HCT116 (cell line): ENCODE data around the gene CASK. TPM values are rescaled to one million over a fixed set of nuclear protein-coding genes. Genes with fewer than 3 reads are reported as not detected.

ENCODE experiments used
- ATAC-seq: fragments of 200-7000 bp; cut with Tn5 transposase; 2 replicates; pipeline ENCODE4 v1.9.1; 2020; ENCODE audit warnings: mild to moderate bottlenecking, moderate library complexity
- BruUV-seq: library from RNA; stranded (reverse); fragments of 400-500 nt; replicated peaks from 2 replicates; lab custom pipeline; 2021; lab: Mats Ljungman, UMichigan
- CTCF ChIA-PET: fragments of 300-600 bp; sonication (Branson Sonifier 250); formaldehyde crosslinking; loops from one replicate; lab custom pipeline; 2021; ENCODE audit warnings: antibody characterized with exemption; lab: Charles Lee
- POLR2A ChIA-PET: fragments of 300-600, 350-600 bp; sonication (Branson Sonifier 250); formaldehyde crosslinking; loops from one replicate; lab custom pipeline; 2021; ENCODE audit warnings: antibody characterized with exemption; lab: Charles Lee
- RAD21 ChIA-PET, 2 experiments: fragments of 300-600 bp; sonication (Branson Sonifier 250); formaldehyde crosslinking; loops; one replicate each; lab custom pipeline; 2023; ENCODE audit warnings: low total read pairs in 2 of 2; ENCODE audit not compliant: uncharacterized antibody in 2 of 2, unreplicated experiment in 2 of 2, low non-redundant PET in 1 of 2; lab: Charles Lee
- DNase-seq: peaks from one replicate; pipeline ENCODE4 v3.0.0-alpha.2; 2010; ENCODE audit warnings: low read depth, low spot score
- H2AFZ ChIP-seq: fragments of 200-600 bp; shearing (Covaris generic), sonication (generic); 2 replicates; pipeline ENCODE4 v1.6.1; 2017; ENCODE audit warnings: low read depth, mixed run types, mixed read lengths, antibody characterized with exemption, low read length; ENCODE audit not compliant: poor library complexity, severe bottlenecking
- H3K27ac ChIP-seq: 2 replicates; pipeline ENCODE4 v1.5.1; 2012; ENCODE audit warnings: low read depth, low read length
- H3K27me3 ChIP-seq: fragments of 200-600 bp; sonication (generic); 2 replicates; pipeline ENCODE4 v1.6.1; 2016; ENCODE audit warnings: mixed run types, low read length, mixed read lengths; ENCODE audit not compliant: insufficient read depth
- H3K36me3 ChIP-seq, 2 experiments: fragments of 200-500 bp in 1 of 2; fragments of 200-600 bp in 1 of 2; sonication (Bioruptor generic) in 1 of 2; sonication (generic) in 1 of 2; 2 replicates each; pipeline versions ENCODE4 v1.5.1 to v1.6.1; 2014 to 2016; ENCODE audit warnings: low read length in 2 of 2, inconsistent platforms in 1 of 2, mixed read lengths in 1 of 2, mixed run types in 1 of 2; ENCODE audit not compliant: insufficient read depth in 2 of 2, control insufficient read depth in 1 of 2
- H3K4me1 ChIP-seq, 2 experiments: fragments of 200-600 bp in 1 of 2; sonication (generic) in 1 of 2; 2 replicates each; pipeline versions ENCODE4 v1.5.1 to v1.6.1; 2012 to 2017; ENCODE audit warnings: low read length in 2 of 2, inconsistent platforms in 1 of 2, mild to moderate bottlenecking in 1 of 2, mixed read lengths in 1 of 2, mixed run types in 1 of 2, moderate library complexity in 1 of 2; ENCODE audit not compliant: insufficient read depth in 2 of 2, control insufficient read depth in 1 of 2
- H3K4me2 ChIP-seq: fragments of 200-600 bp; sonication (generic); 2 replicates; pipeline ENCODE4 v1.6.1; 2017; ENCODE audit warnings: mixed run types, low read length, mixed read lengths
- H3K4me3 ChIP-seq, 2 experiments: fragments of 200-600 bp in 1 of 2; sonication (generic) in 1 of 2; replicated peaks in 1 of 2; 2 replicates each; pipeline ENCODE4 v1.5.1; 2011 to 2016; ENCODE audit warnings: low read length in 2 of 2, control low read depth in 1 of 2, low read depth in 1 of 2, mild to moderate bottlenecking in 1 of 2, mixed read lengths in 1 of 2, mixed run types in 1 of 2
- H3K79me2 ChIP-seq: fragments of 200-600 bp; sonication (generic); 2 replicates; pipeline ENCODE4 v1.6.1; 2017; ENCODE audit warnings: mild to moderate bottlenecking, mixed run types, low read length, moderate library complexity, mixed read lengths; ENCODE audit not compliant: insufficient read depth
- H3K9ac ChIP-seq: fragments of 200-600 bp; sonication (generic); 2 replicates; pipeline ENCODE4 v1.6.1; 2016; ENCODE audit warnings: low read length, mixed read lengths
- H3K9me2 ChIP-seq: fragments of 200-600 bp; sonication (generic), shearing (Covaris generic); 2 replicates; pipeline ENCODE4 v1.6.1; 2017; ENCODE audit warnings: mixed run types, mild to moderate bottlenecking, moderate library complexity; ENCODE audit not compliant: insufficient read depth
- H3K9me3 ChIP-seq, 2 experiments: fragments of 200-500 bp in 1 of 2; fragments of 200-600 bp in 1 of 2; sonication (Bioruptor generic) in 1 of 2; sonication (generic) in 1 of 2; 2 replicates each; pipeline ENCODE4 v1.6.1; 2014 to 2017; ENCODE audit warnings: low read length in 2 of 2, mixed read lengths in 2 of 2, inconsistent platforms in 1 of 2, low read depth in 1 of 2, mild to moderate bottlenecking in 1 of 2, mixed run types in 1 of 2, moderate library complexity in 1 of 2; ENCODE audit not compliant: control insufficient read depth in 1 of 2, insufficient read depth in 1 of 2
- H4K20me1 ChIP-seq: fragments of 200-600 bp; sonication (generic), shearing (Covaris generic); 2 replicates; pipeline ENCODE4 v1.6.1; 2017; ENCODE audit warnings: mixed run types, mild to moderate bottlenecking, moderate library complexity; ENCODE audit not compliant: insufficient read depth
- ELF1 ChIP-seq: IDR thresholded peaks from 2 replicates; pipeline ENCODE4 v1.6.1; 2012; ENCODE audit warnings: low read depth, borderline replicate concordance
- EZH2phosphoT487 ChIP-seq: fragments of 200-600 bp; IDR thresholded peaks from 2 replicates; pipeline ENCODE4 v1.6.1; 2018; ENCODE audit warnings: antibody characterized with exemption, borderline replicate concordance
- FOSL1 ChIP-seq: IDR thresholded peaks from 2 replicates; pipeline ENCODE4 v1.6.1; 2012; ENCODE audit warnings: low read depth
- MAX ChIP-seq: IDR thresholded peaks from 2 replicates; pipeline ENCODE4 v1.6.1; 2012
- POLR2A ChIP-seq: IDR thresholded peaks from 2 replicates; pipeline ENCODE4 v1.7.0; 2011; ENCODE audit warnings: borderline replicate concordance; ENCODE audit not compliant: insufficient read depth, insufficient read length; ENCODE audit errors: extremely low read depth
- RAD21 ChIP-seq: IDR thresholded peaks from 2 replicates; pipeline ENCODE4 v1.6.1; 2012; ENCODE audit warnings: low read depth, mild to moderate bottlenecking
- REST ChIP-seq: IDR thresholded peaks from 2 replicates; pipeline ENCODE4 v1.6.1; 2012; ENCODE audit warnings: low read depth
- SIN3A ChIP-seq: IDR thresholded peaks from 2 replicates; pipeline ENCODE4 v1.6.1; 2012; ENCODE audit warnings: low read depth
- TCF7L2 ChIP-seq: IDR thresholded peaks from 2 replicates; pipeline ENCODE4 v1.7.0; 2011; ENCODE audit warnings: borderline replicate concordance, inconsistent platforms; ENCODE audit not compliant: insufficient read depth, insufficient read length; ENCODE audit errors: extremely low read depth
- YY1 ChIP-seq: IDR thresholded peaks from 2 replicates; pipeline ENCODE4 v1.6.1; 2011; ENCODE audit warnings: low read length, low read depth, moderate library complexity, mild to moderate bottlenecking; ENCODE audit not compliant: insufficient replicate concordance; ENCODE audit errors: extremely low read depth
- ZNF274 ChIP-seq: fragments of 200-500 bp; sonication (Bioruptor generic); IDR thresholded peaks from 2 replicates; pipeline ENCODE4 v1.6.1; 2014; ENCODE audit warnings: mild to moderate bottlenecking, low read depth, low read length, inconsistent platforms
- intact Hi-C: fragments of 100-400 bp; cut with micrococcal nuclease; formaldehyde crosslinking; loops from 2 replicates; pipeline ENCODE4 v1.10.0; 2022
- total RNA-seq: library from RNA; stranded (reverse); gene quantifications from one replicate; pipeline ENCODE4 v1.2.1, GENCODE V29; 2021; ENCODE audit not compliant: unreplicated experiment
- TF ChIP-seq, protein P1 (sequence below), 3 experiments: fragments of 200-600 bp in 1 of 3; sonication (generic) in 1 of 3; IDR thresholded peaks in 2 of 3; conservative IDR thresholded peaks in 1 of 3; 2 replicates each; pipeline ENCODE4 v1.5.1; 2012 to 2017; ENCODE audit warnings: low read depth in 2 of 3, low read length in 2 of 3, antibody characterized with exemption in 1 of 3, borderline replicate concordance in 1 of 3, control low read depth in 1 of 3, mild to moderate bottlenecking in 1 of 3, mixed read lengths in 1 of 3, mixed run types in 1 of 3, moderate library complexity in 1 of 3; ENCODE audit not compliant: insufficient read depth in 1 of 3
- TF ChIP-seq, protein P2 (sequence below): IDR thresholded peaks from 2 replicates; pipeline ENCODE4 v1.6.1; 2011; ENCODE audit warnings: mild to moderate bottlenecking, low read length, moderate library complexity; ENCODE audit not compliant: insufficient replicate concordance; ENCODE audit errors: extremely low read depth

CASK gene
- total RNA-seq, 1 experiment from 2014 or later = 39.0 TPM

DNA sequence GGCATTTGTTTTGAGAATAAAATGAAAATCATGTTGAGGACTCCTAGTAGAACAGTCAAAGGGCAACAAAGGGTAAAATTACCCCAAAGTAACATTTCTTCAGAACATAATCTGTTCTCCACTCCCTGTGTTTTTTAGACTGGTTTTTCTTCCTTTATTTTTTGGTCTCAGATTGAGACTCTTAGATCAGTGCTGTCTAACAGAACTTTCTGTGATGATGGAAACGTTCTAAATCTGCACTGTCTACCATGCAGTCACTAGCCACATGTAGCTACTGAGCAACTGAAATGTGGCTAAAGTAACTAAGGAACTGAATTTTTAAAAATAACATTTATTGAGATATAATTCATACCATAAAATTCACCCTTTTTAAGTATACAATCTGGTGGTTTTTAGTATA lies 19.8 kb downstream of the CASK start (continued):
- TF ChIP-seq, protein P1, sequence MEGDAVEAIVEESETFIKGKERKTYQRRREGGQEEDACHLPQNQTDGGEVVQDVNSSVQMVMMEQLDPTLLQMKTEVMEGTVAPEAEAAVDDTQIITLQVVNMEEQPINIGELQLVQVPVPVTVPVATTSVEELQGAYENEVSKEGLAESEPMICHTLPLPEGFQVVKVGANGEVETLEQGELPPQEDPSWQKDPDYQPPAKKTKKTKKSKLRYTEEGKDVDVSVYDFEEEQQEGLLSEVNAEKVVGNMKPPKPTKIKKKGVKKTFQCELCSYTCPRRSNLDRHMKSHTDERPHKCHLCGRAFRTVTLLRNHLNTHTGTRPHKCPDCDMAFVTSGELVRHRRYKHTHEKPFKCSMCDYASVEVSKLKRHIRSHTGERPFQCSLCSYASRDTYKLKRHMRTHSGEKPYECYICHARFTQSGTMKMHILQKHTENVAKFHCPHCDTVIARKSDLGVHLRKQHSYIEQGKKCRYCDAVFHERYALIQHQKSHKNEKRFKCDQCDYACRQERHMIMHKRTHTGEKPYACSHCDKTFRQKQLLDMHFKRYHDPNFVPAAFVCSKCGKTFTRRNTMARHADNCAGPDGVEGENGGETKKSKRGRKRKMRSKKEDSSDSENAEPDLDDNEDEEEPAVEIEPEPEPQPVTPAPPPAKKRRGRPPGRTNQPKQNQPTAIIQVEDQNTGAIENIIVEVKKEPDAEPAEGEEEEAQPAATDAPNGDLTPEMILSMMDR (IDR thresholded peaks at IDR 0.05 in 2 of 3, conservative IDR thresholded peaks at IDR 0.05 in 1 of 3; ENCODE audit: borderline replicate concordance in 1 of 3, insufficient read depth in 1 of 3, low read depth in 2 of 3, low read length in 2 of 3) = no peak
- TF ChIP-seq ELF1 (no peak), FOSL1 (no peak)
- TF ChIP-seq, all 23 proteins: peak for 0

GRCh38 chrX:41900321-41900720 lies 23.0 kb downstream of the CASK start:
- Histone ChIP-seq H3K27ac (no peak overlapping the region), H3K4me1 (no peaks in the 10 kb centered on the region), H3K9ac (no peak overlapping the region), H3K79me2 (peaks cover 27% of the 10 kb centered on the region), H3K9me2 (no peaks in the 10 kb centered on the region), H3K27me3 (no peaks in the 10 kb centered on the region), H3K9me3 (no peaks in the 10 kb centered on the region), H2AFZ (no peak overlapping the region), H3K4me3 (no peak overlapping the region)
- RAD21 ChIA-PET = no interaction called here
- no TSS peak for BruUV-seq
- no peak for DNase-seq
- TF ChIP-seq MAX (no peak), TCF7L2 (no peak), POLR2A (no peak), ZNF274 (no peak), FOSL1 (no peak), EZH2phosphoT487 (no peak), RAD21 (no peak), YY1 (no peak), SIN3A (no peak), REST (no peak)
- TF ChIP-seq, protein P2, sequence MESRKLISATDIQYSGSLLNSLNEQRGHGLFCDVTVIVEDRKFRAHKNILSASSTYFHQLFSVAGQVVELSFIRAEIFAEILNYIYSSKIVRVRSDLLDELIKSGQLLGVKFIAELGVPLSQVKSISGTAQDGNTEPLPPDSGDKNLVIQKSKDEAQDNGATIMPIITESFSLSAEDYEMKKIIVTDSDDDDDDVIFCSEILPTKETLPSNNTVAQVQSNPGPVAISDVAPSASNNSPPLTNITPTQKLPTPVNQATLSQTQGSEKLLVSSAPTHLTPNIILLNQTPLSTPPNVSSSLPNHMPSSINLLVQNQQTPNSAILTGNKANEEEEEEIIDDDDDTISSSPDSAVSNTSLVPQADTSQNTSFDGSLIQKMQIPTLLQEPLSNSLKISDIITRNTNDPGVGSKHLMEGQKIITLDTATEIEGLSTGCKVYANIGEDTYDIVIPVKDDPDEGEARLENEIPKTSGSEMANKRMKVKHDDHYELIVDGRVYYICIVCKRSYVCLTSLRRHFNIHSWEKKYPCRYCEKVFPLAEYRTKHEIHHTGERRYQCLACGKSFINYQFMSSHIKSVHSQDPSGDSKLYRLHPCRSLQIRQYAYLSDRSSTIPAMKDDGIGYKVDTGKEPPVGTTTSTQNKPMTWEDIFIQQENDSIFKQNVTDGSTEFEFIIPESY = no peak
- TF ChIP-seq, all 23 proteins: peak for 0
- CTCF ChIA-PET = no interaction called here
- POLR2A ChIA-PET = no interaction called here
- intact Hi-C loops = no loop called here
- H3K36me3 ChIP-seq = no peaks in the 10 kb centered on the region
- ATAC-seq = no peak
- no peaks in the 10 kb centered on the region for H4K20me1 ChIP-seq
- no peak overlapping the region for H3K4me2 ChIP-seq
